Activated T-helper 17 cell treated with anti-CD3 and anti-CD28 coated beads, Interleukin-2, amount 50 U/mL, for 72 hours (primary cell): ENCODE results near the gene PDLIM3. TPM values are rescaled to one million over a fixed set of nuclear protein-coding genes. Genes with fewer than 3 reads are reported as not detected.

Experiments
- ATAC-seq: fragments of 150-1000 bp; cut with Tn5 transposase; replicated peaks from 2 replicates; pipeline ENCODE4 v1.10.0; 2021; ENCODE audit warnings: mild to moderate bottlenecking, moderate library complexity
- H3K27ac Mint-ChIP-seq: one replicate; pipeline ENCODE4 v1.8.0; 2022; ENCODE audit warnings: mixed read lengths
- H3K27me3 Mint-ChIP-seq: one replicate; pipeline ENCODE4 v1.8.0; 2022; ENCODE audit warnings: mixed read lengths
- H3K36me3 Mint-ChIP-seq: one replicate; pipeline ENCODE4 v1.8.0; 2022; ENCODE audit warnings: low read depth, mild to moderate bottlenecking, mixed read lengths
- H3K4me1 Mint-ChIP-seq: one replicate; pipeline ENCODE4 v1.8.0; 2022; ENCODE audit warnings: mixed read lengths
- H3K4me3 Mint-ChIP-seq: one replicate; pipeline ENCODE4 v1.8.0; 2022; ENCODE audit warnings: mild to moderate bottlenecking, mixed read lengths
- H3K9me3 Mint-ChIP-seq: one replicate; pipeline ENCODE4 v1.8.0; 2022; ENCODE audit warnings: mixed read lengths
- total RNA-seq, 2 donors: library from RNA; stranded (reverse); gene quantifications; one replicate each; pipeline ENCODE4 v1.2.3, GENCODE V29; 2022

Gene PDLIM3
- total RNA-seq, 2 donors from 2014 or later = not detected

- no peaks in the 10 kb centered on the region for H3K9me3 Mint-ChIP-seq
- no peak overlapping the region for H3K27ac Mint-ChIP-seq
- ATAC-seq = no peak
- H3K4me3 Mint-ChIP-seq = no peak overlapping the region
- peaks cover 6% of the 10 kb centered on the region for H3K27me3 Mint-ChIP-seq
- no peaks in the 10 kb centered on the region for H3K4me1 Mint-ChIP-seq
- no peaks in the 10 kb centered on the region for H3K36me3 Mint-ChIP-seq
Measured at GRCh38 chr4:185461565-185461964, 73.7 kb downstream of the PDLIM3 start.

- Mint-ChIP-seq H3K27me3 (peaks cover 9% of the 10 kb centered on the region), H3K36me3 (no peaks in the 10 kb centered on the region), H3K9me3 (no peaks in the 10 kb centered on the region), H3K4me3 (no peak overlapping the region), H3K27ac (no peak overlapping the region), H3K4me1 (no peaks in the 10 kb centered on the region)
- ATAC-seq = no peak
Measured at GRCh38 chr4:185457136-185457535, 78.2 kb downstream of the PDLIM3 start.

GRCh38 chr4:185456131-185456530, 79.2 kb downstream of the PDLIM3 start:
- Mint-ChIP-seq H3K27me3 (peaks cover 6% of the 10 kb centered on the region), H3K36me3 (no peaks in the 10 kb centered on the region), H3K4me3 (no peak overlapping the region), H3K4me1 (no peaks in the 10 kb centered on the region), H3K27ac (no peak overlapping the region), H3K9me3 (no peaks in the 10 kb centered on the region)
- ATAC-seq = no peak

Other genes starting within 250 kb of the PDLIM3 start
- 1 to 10 TPM; 1.2 to 5.7 TPM for gene LRP2BP, start 139.6 kb downstream of the PDLIM3 start, total RNA-seq
- 100 to 1,000 TPM in 1 of 2 donors, 10 to 100 TPM in 1; 51.5 to 171 TPM for gene ANKRD37, start 138.7 kb downstream of the PDLIM3 start, total RNA-seq
- 10 to 100 TPM; 23.5 to 32.9 TPM for gene UFSP2, start 109.5 kb downstream of the PDLIM3 start, total RNA-seq
- 1 to 10 TPM in 1 of 2 donors, under 1 TPM in 1; 0.09 to 1.2 TPM for gene CCDC110, start 63.8 kb downstream of the PDLIM3 start, total RNA-seq